Smooth muscle cell of the pulmonary artery (primary cell): ENCODE data around the gene EED. TPM values are rescaled to one million over a fixed set of nuclear protein-coding genes. Genes with fewer than 3 reads are reported as not detected.

Source experiments
- total RNA-seq: library from RNA; depleted of rRNA; stranded (reverse); fragments of >200 nt; gene quantifications from 2 replicates; pipeline ENCODE4 v1.2.3, GENCODE V29; 2014

EED gene, protein sequence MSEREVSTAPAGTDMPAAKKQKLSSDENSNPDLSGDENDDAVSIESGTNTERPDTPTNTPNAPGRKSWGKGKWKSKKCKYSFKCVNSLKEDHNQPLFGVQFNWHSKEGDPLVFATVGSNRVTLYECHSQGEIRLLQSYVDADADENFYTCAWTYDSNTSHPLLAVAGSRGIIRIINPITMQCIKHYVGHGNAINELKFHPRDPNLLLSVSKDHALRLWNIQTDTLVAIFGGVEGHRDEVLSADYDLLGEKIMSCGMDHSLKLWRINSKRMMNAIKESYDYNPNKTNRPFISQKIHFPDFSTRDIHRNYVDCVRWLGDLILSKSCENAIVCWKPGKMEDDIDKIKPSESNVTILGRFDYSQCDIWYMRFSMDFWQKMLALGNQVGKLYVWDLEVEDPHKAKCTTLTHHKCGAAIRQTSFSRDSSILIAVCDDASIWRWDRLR
- 14.1 and 19.8 TPM in 2 replicates for total RNA-seq

DNA sequence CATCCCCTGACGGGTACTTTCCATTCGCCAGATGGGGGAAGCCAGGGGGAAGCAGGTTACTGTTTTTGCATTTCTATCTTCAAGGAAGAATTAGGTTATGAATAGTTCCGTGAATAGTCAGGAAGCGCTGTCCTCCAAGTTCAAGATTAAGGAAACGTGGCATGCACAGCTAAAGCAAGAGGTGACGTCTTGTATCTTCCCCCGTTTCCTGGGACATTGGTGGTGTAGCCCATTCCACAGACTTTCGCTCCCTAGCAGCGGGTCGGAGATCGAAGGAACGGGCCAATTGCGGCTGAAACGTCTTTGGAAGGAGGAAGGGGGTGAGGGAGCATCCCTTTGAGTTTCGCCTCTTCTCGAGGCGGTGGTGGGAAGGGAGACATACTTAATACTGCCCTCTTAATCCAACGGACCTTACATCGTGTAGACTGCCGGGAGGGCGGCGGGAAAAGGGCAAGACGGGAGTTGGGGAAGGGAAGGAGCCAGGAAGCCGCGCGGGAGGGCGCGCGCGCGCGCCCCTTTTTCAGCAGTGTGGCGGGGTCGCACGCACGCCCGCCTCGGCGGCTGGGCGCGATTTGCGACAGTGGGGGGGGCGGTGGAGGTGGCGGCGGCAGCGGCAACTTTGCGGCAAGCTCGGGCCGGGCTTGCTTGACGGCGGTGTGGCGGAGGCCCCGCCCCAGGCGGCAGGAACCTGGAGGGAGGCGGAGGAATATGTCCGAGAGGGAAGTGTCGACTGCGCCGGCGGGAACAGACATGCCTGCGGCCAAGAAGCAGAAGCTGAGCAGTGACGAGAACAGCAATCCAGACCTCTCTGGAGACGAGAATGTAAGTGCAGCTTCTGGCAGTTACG is at the start of gene EED:
TSS of gene EED (plus strand) at position 232 of the 847 bp plus-strand sequence. CDS start at position 709, 477 bp downstream.

DNA sequence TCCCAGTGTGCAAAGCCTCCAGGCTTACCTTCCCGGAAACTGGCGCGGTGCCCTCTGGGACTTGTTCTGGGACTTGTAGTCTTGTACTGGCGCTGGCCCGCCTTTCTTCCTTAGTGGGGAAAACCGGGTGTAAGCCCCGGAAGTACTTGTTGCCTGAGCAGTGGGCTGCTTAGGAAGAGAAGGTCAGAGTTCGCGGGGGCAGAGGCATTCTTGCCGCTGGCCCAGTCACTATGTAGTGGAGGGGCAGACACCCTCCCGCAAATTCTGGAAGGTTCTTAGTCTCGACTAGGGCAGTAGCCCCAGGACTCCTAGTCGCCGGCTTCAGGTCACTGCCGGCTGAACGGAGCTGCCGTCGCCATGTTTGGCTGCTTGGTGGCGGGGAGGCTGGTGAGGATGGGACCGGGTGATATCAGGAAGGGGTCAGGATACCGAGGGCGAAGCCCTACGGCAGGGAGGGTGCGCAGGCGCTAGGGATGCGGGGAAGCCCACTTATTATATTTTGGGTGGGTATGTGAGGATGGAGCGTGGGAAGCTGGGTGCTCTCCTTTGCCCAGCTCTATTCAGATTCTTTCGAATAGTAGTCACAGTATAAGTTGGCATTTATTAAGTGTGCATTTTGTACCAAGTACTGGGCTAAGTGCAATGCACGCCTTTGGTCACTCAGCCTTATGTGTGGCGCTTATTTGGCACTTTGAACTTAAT is 57.7 kb downstream of the EED start, which contains the start of gene HIKESHI:
TSS of gene HIKESHI (plus strand) at position 149 of the 702 bp plus-strand sequence. CDS start at position 358, 209 bp downstream.

Other genes with a start within 250 kb of the EED start
- 419 and 440 TPM in 2 replicates for gene PICALM, start 175.7 kb upstream of the EED start, total RNA-seq
- gene HIKESHI, start 57.5 kb downstream of the EED start, total RNA-seq, result 42.2 and 62.8 TPM in 2 replicates
- gene CCDC81, start 130.1 kb downstream of the EED start, total RNA-seq, result 2.8 and 4.2 TPM in 2 replicates